ENCODE data around the gene HOXA4.

DNA sequence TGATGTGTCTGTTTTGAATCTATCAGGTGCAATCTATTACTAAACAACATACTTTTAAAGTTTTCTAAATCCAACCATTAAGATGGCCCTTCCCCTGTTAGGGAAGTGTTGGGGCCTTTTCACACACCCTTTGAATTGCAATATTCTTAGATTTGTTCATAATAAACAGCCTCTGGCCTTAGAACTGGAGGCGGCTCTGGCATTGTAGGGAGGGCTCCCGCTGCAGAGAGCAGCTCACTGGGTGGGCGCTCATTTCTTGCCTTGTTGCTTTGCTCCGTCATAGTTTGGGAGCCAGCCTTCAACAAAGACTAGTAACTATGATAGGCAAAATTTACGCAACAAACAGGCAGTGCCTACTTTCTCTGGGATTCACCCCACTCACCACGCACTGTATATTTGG is 47.8 kb upstream of the HOXA4 start:
- TF ChIP-seq CBFB (CRISPR knock-in tag; IDR thresholded peaks at IDR 0.05; ENCODE audit: low read depth) = no peak
- TF ChIP-seq, protein P1, sequence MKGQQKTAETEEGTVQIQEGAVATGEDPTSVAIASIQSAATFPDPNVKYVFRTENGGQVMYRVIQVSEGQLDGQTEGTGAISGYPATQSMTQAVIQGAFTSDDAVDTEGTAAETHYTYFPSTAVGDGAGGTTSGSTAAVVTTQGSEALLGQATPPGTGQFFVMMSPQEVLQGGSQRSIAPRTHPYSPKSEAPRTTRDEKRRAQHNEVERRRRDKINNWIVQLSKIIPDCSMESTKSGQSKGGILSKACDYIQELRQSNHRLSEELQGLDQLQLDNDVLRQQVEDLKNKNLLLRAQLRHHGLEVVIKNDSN (CRISPR knock-in tag; IDR thresholded peaks at IDR 0.05) = no peak

Data from WTC11 (cell line).